Muscle layer of duodenum (tissue), 2 donors: ENCODE data around the gene DAGLA.

Experiments
- H3K27ac ChIP-seq: one replicate; pipeline ENCODE4 v1.7.0; 2013; ENCODE audit warnings: mild to moderate bottlenecking, low read length
- H3K27me3 ChIP-seq: one replicate; pipeline ENCODE4 v1.7.0; 2013; ENCODE audit warnings: low read depth, mild to moderate bottlenecking, control low read depth, low read length
- H3K36me3 ChIP-seq, 2 donors: one replicate each; pipeline ENCODE4 v1.7.0; 2013; ENCODE audit warnings: low read length in 2 of 2, control low read depth in 1 of 2, mild to moderate bottlenecking in 1 of 2; ENCODE audit not compliant: insufficient read depth in 2 of 2, control insufficient read depth in 1 of 2
- H3K4me1 ChIP-seq, 2 donors: one replicate each; pipeline ENCODE4 v1.7.0; 2013; ENCODE audit warnings: low read length in 2 of 2, mild to moderate bottlenecking in 2 of 2, control low read depth in 1 of 2, moderate library complexity in 1 of 2; ENCODE audit not compliant: insufficient read depth in 2 of 2, control insufficient read depth in 1 of 2
- H3K4me3 ChIP-seq, 2 donors: one replicate each; pipeline ENCODE4 v1.7.0; 2013; ENCODE audit warnings: low read length in 2 of 2, low read depth in 1 of 2, mild to moderate bottlenecking in 1 of 2
- H3K9me3 ChIP-seq, 2 donors: one replicate each; pipeline ENCODE4 v1.7.0; 2013; ENCODE audit warnings: low read length in 2 of 2, control low read depth in 1 of 2, mild to moderate bottlenecking in 1 of 2; ENCODE audit not compliant: control insufficient read depth in 1 of 2
- donor health status: healthy.

Gene DAGLA

GRCh38 chr11:61713464-61713863, 33.3 kb downstream of the DAGLA start:
- H3K4me3 ChIP-seq: no peak overlapping the region
- no peak overlapping the region for H3K27ac ChIP-seq
- H3K9me3 ChIP-seq: no peaks in the 10 kb centered on the region
- H3K36me3 ChIP-seq: no peaks in the 10 kb centered on the region
- H3K27me3 ChIP-seq: no peaks in the 10 kb centered on the region
- peaks cover 0 to 8% of the 10 kb centered on the region in 2 donors for H3K4me1 ChIP-seq

- no peaks in the 10 kb centered on the region for H3K9me3 ChIP-seq
- no peak overlapping the region for H3K4me3 ChIP-seq
- H3K4me1 ChIP-seq: peaks cover 0 to 12% of the 10 kb centered on the region in 2 donors
- H3K36me3 ChIP-seq: no peaks in the 10 kb centered on the region
- H3K27ac ChIP-seq: no peak overlapping the region
- H3K27me3 ChIP-seq: no peaks in the 10 kb centered on the region
Measured at GRCh38 chr11:61713906-61714305, 33.7 kb downstream of the DAGLA start.

- Histone ChIP-seq H3K36me3 (no peaks in the 10 kb centered on the region), H3K27ac (no peak overlapping the region), H3K9me3 (no peaks in the 10 kb centered on the region), H3K4me3 (no peak overlapping the region), H3K4me1 (peaks cover 0 to 16% of the 10 kb centered on the region in 2 donors), H3K27me3 (no peaks in the 10 kb centered on the region)
Measured at GRCh38 chr11:61714316-61714715, 34.1 kb downstream of the DAGLA start.

DNA sequence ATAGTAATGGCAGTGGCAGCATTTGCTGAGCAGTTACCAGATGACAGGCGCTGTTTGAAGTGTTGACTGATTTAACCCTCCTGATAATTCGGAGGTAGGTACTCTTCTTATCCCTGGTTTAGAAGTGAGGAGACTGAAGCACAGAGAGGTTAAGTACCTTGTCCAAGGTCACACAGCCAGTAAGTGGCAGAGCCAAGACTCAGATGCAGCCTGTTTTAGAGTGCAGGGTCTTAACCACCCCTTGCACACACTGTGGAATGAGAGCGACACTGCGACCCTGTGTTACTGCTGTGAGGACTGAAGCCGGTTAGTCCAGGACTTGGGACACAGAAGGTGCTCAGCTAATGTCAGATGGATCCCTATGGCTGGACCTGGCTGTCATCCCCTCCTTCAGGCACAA, 34.7 kb downstream of the DAGLA start:
- H3K27me3 ChIP-seq: no peaks in the 10 kb centered on the region
- peaks cover 0 to 18% of the 10 kb centered on the region in 2 donors for H3K4me1 ChIP-seq
- H3K27ac ChIP-seq: no peak overlapping the region
- no peaks in the 10 kb centered on the region for H3K36me3 ChIP-seq
- H3K4me3 ChIP-seq: no peak overlapping the region
- no peaks in the 10 kb centered on the region for H3K9me3 ChIP-seq

- H3K9me3 ChIP-seq: no peaks in the 10 kb centered on the region
- no peaks in the 10 kb centered on the region for H3K36me3 ChIP-seq
Measured at GRCh38 chr11:61715867-61716266, 35.7 kb downstream of the DAGLA start.

DNA sequence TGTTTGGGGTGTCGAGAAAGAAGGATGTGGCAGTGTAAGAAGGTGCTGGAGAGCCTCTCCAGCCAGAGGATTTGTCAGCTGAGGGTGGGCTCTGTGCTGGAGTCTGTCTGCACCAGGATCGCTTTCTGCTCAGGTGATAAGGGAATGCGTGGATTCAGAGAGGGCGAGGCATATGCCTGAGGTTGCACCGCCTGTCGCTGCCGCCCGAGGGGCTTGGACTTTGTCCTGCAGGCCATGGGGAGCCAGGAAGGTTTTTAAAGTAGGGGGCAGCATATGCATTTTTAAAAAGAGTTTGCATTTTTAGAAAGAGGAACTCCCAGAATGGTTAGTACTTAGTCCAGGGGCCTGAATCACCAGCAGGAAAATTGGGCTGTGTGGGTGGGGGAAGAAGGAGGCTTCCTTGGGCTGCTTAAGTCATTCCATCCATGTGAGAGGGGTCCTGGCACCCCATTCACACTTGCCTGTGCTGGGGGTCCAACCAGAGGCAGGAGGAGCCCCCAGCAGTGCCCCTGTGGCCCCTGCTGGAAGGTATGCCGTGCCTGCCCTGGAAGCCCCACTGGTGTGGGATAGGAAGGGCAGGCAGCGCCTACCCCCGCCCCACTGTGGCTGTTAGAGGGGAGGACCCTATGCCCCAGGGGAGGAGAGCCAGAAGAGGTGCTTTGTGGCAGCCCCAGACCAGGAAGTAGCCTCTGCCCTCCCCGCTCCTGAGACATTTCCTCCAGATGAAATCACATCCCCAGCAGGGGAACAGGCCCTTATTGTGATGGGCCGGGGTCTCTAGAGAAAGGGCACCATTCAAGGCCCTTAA, 36.5 kb downstream of the DAGLA start:
- Histone ChIP-seq H3K36me3 (no peaks in the 10 kb centered on the region), H3K4me1 (peaks cover 0 to 18% of the 10 kb centered on the region in 2 donors), H3K27me3 (no peaks in the 10 kb centered on the region), H3K9me3 (no peaks in the 10 kb centered on the region), H3K27ac (no peak overlapping the region), H3K4me3 (no peak overlapping the region)

More at GRCh38 chr11:61715867-61716266, 35.7 kb downstream of the DAGLA start:
- peaks cover 0 to 18% of the 10 kb centered on the region in 2 donors for H3K4me1 ChIP-seq
- no peak overlapping the region for H3K27ac ChIP-seq
- no peak overlapping the region for H3K4me3 ChIP-seq
- no peaks in the 10 kb centered on the region for H3K27me3 ChIP-seq

GRCh38 chr11:61717286-61718033, 37.3 kb downstream of the DAGLA start:
- Histone ChIP-seq H3K27me3 (no peaks in the 10 kb centered on the region), H3K27ac (no peak overlapping the region), H3K36me3 (no peaks in the 10 kb centered on the region), H3K9me3 (no peaks in the 10 kb centered on the region), H3K4me3 (peak overlapping the region; percentile 16 to 64), H3K4me1 (peaks cover 0 to 18% of the 10 kb centered on the region in 2 donors)

DNA sequence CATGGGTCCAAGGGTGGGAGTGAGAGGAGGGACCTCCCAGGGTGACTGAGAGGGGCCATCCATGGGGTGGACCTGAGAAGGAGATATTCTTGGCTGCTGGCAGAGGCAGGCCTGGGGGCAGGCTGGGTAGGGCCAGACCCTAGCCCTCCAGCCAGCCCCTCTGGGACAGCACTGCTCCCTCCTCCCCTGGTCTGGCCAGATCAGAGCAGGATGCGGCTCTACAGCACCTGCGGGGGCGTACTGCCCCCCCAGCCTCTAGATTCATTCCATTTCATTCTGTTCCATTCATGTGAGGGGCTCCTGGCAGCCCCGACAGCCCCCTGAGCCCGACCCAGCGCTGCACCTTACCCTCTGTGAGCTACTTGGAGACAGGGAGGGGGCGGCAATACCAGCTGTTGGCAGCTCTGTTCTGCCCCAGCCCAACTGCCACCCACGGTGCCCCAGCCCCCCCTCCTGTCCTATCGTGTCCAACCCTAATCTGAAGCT, 37.9 kb downstream of the DAGLA start:
- Histone ChIP-seq H3K4me3 (peak overlapping the region; percentile 16 to 64), H3K27ac (no peak overlapping the region), H3K4me1 (peaks cover 0 to 18% of the 10 kb centered on the region in 2 donors), H3K27me3 (no peaks in the 10 kb centered on the region), H3K9me3 (no peaks in the 10 kb centered on the region), H3K36me3 (peaks cover 0 to 3% of the 10 kb centered on the region in 2 donors)

GRCh38 chr11:61718621-61719302, 38.6 kb downstream of the DAGLA start:
- no peaks in the 10 kb centered on the region for H3K9me3 ChIP-seq

DNA sequence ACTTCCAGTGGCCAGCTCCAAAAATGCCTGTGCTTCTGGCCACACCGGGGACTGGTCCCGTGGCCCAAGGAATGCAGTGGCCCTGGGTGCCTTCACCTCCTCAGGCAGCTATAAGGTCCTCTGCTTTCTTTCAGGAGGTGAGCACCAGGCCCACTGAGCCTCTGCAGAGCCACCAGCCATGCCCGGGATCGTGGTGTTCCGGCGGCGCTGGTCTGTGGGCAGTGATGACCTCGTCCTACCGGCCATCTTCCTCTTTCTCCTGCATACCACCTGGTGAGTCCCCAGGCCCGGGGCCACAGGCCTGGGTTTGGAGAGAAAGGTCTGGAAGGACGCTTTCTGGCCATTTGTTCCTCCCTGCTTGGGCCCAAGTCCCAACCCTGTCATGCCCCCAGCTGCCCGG, 39.8 kb downstream of the DAGLA start:
- H3K27me3 ChIP-seq: no peaks in the 10 kb centered on the region
- H3K27ac ChIP-seq: no peak overlapping the region
- peaks cover 0 to 18% of the 10 kb centered on the region in 2 donors for H3K4me1 ChIP-seq
- H3K9me3 ChIP-seq: no peaks in the 10 kb centered on the region
- H3K36me3 ChIP-seq: peaks cover 0 to 8% of the 10 kb centered on the region in 2 donors
- H3K4me3 ChIP-seq: no peak overlapping the region

More at GRCh38 chr11:61718621-61719302, 38.6 kb downstream of the DAGLA start:
- H3K27ac ChIP-seq: peak overlapping the region; percentile 16
- H3K27me3 ChIP-seq: no peaks in the 10 kb centered on the region
- H3K36me3 ChIP-seq: peaks cover 0 to 8% of the 10 kb centered on the region in 2 donors
- H3K4me1 ChIP-seq: peaks cover 0 to 18% of the 10 kb centered on the region in 2 donors
- H3K4me3 ChIP-seq: peak overlapping the region; percentile 39 to 64

DNA sequence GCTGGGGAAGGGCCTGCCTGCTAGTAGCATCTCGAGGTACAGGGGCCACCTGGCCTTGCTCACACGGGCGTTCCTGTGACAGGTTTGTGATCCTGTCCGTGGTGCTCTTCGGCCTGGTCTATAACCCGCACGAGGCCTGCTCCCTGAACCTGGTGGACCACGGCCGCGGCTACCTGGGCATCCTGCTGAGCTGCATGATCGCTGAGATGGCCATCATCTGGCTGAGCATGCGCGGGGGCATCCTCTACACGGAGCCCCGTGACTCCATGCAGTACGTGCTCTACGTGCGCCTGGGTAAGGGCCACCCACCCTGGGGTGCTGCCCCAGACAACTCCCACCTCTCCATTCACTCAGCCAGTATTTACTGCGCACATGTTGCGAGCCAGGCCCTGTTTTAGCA, 40.4 kb downstream of the DAGLA start:
- Histone ChIP-seq H3K27ac (no peak overlapping the region), H3K4me3 (no peak overlapping the region), H3K9me3 (no peaks in the 10 kb centered on the region), H3K4me1 (peaks cover 0 to 18% of the 10 kb centered on the region in 2 donors), H3K27me3 (no peaks in the 10 kb centered on the region), H3K36me3 (peaks cover 0 to 8% of the 10 kb centered on the region in 2 donors)
